IMR-90 (cell line): ENCODE results near the gene OR2W3.

Source experiments
- CEBPB ChIP-seq: IDR thresholded peaks from 2 replicates; pipeline ENCODE4 v1.6.1; 2012; ENCODE audit warnings: low read depth, low read length, improper control_type of control experiment
- CTCF ChIP-seq: conservative IDR thresholded peaks from 2 replicates; pipeline ENCODE4 v1.5.1; 2012; ENCODE audit warnings: mild to moderate bottlenecking, low read depth, low read length, improper control_type of control experiment
- ELK1 ChIP-seq: fragments of 150-350 bp; IDR thresholded peaks from 2 replicates; pipeline ENCODE4 v1.6.1; 2016; ENCODE audit warnings: low read depth, mild to moderate bottlenecking, low read length, moderate library complexity, borderline replicate concordance
- MAZ ChIP-seq: IDR thresholded peaks from 2 replicates; pipeline ENCODE4 v1.6.1; 2012; ENCODE audit warnings: low read depth, mild to moderate bottlenecking, low read length, improper control_type of control experiment, moderate library complexity, borderline replicate concordance
- POLR2A ChIP-seq: IDR thresholded peaks from 2 replicates; pipeline ENCODE4 v1.6.1; 2012; ENCODE audit warnings: mild to moderate bottlenecking, low read depth, low read length
- RFX5 ChIP-seq: IDR thresholded peaks from 2 replicates; pipeline ENCODE4 v1.8.0; 2012; ENCODE audit warnings: low read depth, mild to moderate bottlenecking, low read length, moderate library complexity
- SMC3 ChIP-seq: fragments of 150-350 bp; IDR thresholded peaks from 2 replicates; pipeline ENCODE4 v1.6.1; 2016; ENCODE audit warnings: low read depth, mild to moderate bottlenecking, antibody characterized with exemption, low read length, moderate library complexity
- USF2 ChIP-seq: fragments of 150-350 bp; IDR thresholded peaks from 2 replicates; pipeline ENCODE4 v1.6.1; 2017; ENCODE audit warnings: mild to moderate bottlenecking, antibody characterized with exemption, low read length, low read depth

GRCh38 chr1:247906504-247907047 is 11.2 kb downstream of the OR2W3 start:
- TF ChIP-seq CEBPB: no peak
- no peak for TF ChIP-seq CTCF
- TF ChIP-seq USF2: no peak
- TF ChIP-seq POLR2A: no peak
- TF ChIP-seq MAZ: no peak
- no peak for TF ChIP-seq RFX5
- no peak for TF ChIP-seq ELK1
- no peak for TF ChIP-seq SMC3
